Measurements from ENCODE around the gene SRGAP2C.
"Not testable (repeated sequence)": the region's sequence is repeated elsewhere in the genome, so short reads cannot be mapped to it uniquely, and the experiment has no call there.

DNA sequence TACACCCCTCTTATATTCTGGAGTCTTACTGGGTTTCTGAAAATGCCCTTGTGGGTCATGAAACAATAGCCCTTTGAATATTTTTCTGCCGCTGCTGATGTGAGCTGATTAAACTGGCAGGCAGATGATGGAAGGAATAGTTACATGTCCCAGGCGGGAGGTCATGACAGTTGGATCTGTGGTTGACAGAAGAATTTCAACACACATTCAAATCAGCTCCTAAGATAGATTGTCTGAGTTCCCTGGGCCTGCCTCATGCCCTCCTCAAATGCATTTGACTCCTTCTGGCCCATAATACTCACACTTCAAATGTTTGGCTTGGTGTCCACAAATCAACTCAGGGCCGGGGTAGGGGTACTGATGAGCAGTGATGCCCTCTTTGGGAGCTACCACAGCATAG is 161.9 kb downstream of the SRGAP2C start:
- TF ChIP-seq POLR2AphosphoS5, POLR2A (IDR thresholded peaks at IDR 0.05): not testable (repeated sequence)

Measured in spleen (tissue), 3 donors.